ENCODE results near the gene SLC16A1.

DNA sequence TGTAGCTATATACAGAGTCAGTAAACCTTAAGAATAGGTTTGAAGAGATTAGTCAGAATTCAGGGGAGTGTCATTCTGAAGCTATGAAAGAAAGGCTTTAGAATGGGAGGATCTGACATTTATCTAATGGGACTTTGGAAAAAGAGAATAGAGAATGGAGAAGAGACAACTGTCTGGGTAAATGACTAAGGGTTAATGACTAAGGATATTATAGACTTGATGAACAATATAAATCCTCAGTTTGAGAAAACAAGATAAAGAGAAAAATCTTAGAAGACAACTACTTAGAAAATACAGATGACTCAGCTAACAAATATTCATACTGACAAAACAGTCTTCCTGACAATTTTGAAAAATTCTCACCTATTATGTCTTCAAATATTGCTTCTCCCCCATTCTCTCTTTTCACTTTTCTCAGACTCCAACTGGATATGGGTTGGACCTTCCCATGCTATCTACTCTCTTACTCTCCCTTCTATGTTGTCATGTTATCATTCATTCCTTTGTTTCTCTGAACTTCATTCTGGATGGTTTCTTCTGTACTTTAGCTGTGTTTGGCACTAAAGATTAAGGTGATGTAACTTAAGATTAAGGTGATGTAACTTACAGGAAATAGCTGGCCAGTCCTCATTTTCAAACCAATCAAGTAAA is 20.4 kb downstream of the SLC16A1 start:
- TF ChIP-seq, protein P1, sequence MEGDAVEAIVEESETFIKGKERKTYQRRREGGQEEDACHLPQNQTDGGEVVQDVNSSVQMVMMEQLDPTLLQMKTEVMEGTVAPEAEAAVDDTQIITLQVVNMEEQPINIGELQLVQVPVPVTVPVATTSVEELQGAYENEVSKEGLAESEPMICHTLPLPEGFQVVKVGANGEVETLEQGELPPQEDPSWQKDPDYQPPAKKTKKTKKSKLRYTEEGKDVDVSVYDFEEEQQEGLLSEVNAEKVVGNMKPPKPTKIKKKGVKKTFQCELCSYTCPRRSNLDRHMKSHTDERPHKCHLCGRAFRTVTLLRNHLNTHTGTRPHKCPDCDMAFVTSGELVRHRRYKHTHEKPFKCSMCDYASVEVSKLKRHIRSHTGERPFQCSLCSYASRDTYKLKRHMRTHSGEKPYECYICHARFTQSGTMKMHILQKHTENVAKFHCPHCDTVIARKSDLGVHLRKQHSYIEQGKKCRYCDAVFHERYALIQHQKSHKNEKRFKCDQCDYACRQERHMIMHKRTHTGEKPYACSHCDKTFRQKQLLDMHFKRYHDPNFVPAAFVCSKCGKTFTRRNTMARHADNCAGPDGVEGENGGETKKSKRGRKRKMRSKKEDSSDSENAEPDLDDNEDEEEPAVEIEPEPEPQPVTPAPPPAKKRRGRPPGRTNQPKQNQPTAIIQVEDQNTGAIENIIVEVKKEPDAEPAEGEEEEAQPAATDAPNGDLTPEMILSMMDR (IDR thresholded peaks at IDR 0.05; ENCODE audit: insufficient read depth, low read length) = no peak
- TF ChIP-seq POLR2AphosphoS5 (IDR thresholded peaks at IDR 0.05; ENCODE audit: low read depth) (no peak), SPI1 (IDR thresholded peaks at IDR 0.05; ENCODE audit: borderline replicate concordance, low read depth) (no peak), GABPA (IDR thresholded peaks at IDR 0.05; ENCODE audit: low read depth) (no peak)
- TF ChIP-seq, protein P2, sequence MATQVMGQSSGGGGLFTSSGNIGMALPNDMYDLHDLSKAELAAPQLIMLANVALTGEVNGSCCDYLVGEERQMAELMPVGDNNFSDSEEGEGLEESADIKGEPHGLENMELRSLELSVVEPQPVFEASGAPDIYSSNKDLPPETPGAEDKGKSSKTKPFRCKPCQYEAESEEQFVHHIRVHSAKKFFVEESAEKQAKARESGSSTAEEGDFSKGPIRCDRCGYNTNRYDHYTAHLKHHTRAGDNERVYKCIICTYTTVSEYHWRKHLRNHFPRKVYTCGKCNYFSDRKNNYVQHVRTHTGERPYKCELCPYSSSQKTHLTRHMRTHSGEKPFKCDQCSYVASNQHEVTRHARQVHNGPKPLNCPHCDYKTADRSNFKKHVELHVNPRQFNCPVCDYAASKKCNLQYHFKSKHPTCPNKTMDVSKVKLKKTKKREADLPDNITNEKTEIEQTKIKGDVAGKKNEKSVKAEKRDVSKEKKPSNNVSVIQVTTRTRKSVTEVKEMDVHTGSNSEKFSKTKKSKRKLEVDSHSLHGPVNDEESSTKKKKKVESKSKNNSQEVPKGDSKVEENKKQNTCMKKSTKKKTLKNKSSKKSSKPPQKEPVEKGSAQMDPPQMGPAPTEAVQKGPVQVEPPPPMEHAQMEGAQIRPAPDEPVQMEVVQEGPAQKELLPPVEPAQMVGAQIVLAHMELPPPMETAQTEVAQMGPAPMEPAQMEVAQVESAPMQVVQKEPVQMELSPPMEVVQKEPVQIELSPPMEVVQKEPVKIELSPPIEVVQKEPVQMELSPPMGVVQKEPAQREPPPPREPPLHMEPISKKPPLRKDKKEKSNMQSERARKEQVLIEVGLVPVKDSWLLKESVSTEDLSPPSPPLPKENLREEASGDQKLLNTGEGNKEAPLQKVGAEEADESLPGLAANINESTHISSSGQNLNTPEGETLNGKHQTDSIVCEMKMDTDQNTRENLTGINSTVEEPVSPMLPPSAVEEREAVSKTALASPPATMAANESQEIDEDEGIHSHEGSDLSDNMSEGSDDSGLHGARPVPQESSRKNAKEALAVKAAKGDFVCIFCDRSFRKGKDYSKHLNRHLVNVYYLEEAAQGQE (IDR thresholded peaks at IDR 0.05; ENCODE audit: insufficient replicate concordance, low read depth) = no peak
